Mononuclear cell (primary cell): ENCODE results near the gene MBNL1. TPM values are rescaled to one million over a fixed set of nuclear protein-coding genes. Genes with fewer than 3 reads are reported as not detected.
A peak's percentile ranks its signal among the peaks of the same experiment; 100 is the strongest.

Experiments used
- H3K27me3 ChIP-seq: 2 replicates; pipeline ENCODE4 v1.6.0; 2011; ENCODE audit warnings: low read length, control low read depth; ENCODE audit not compliant: insufficient read depth
- H3K4me1 ChIP-seq: 2 replicates; pipeline ENCODE4 v1.5.1; 2011; ENCODE audit warnings: mild to moderate bottlenecking, low read length, control low read depth; ENCODE audit not compliant: insufficient read depth
- H3K4me3 ChIP-seq: 2 replicates; pipeline ENCODE4 v1.5.1; 2011; ENCODE audit warnings: mild to moderate bottlenecking, low read length, moderate library complexity
- H3K9me3 ChIP-seq: 2 replicates; pipeline ENCODE4 v1.5.1; 2011; ENCODE audit warnings: low read depth, mild to moderate bottlenecking, control low read depth, low read length
- total RNA-seq: library from RNA; depleted of rRNA; stranded (reverse); fragments of >200 nt; gene quantifications from one replicate; pipeline ENCODE4 v1.2.3, GENCODE V29; 2012

MBNL1 gene
- total RNA-seq, 1 donor = 929 TPM

- no peak overlapping the region for H3K4me3 ChIP-seq
- no peaks in the 10 kb centered on the region for H3K27me3 ChIP-seq
- peaks cover 3% of the 10 kb centered on the region for H3K4me1 ChIP-seq
- H3K9me3 ChIP-seq = no peaks in the 10 kb centered on the region
These were observed 190.8 kb downstream of the MBNL1 start for GRCh38 chr3:152459572-152459971.

GRCh38 chr3:152460936-152461335, 192.2 kb downstream of the MBNL1 start:
- no peaks in the 10 kb centered on the region for H3K9me3 ChIP-seq
- H3K27me3 ChIP-seq = no peaks in the 10 kb centered on the region
- H3K4me3 ChIP-seq = no peak overlapping the region
- H3K4me1 ChIP-seq = peaks cover 3% of the 10 kb centered on the region

GRCh38 chr3:152461460-152461859, 192.7 kb downstream of the MBNL1 start:
- no peaks in the 10 kb centered on the region for H3K27me3 ChIP-seq
- H3K9me3 ChIP-seq = no peaks in the 10 kb centered on the region
- H3K4me1 ChIP-seq = peaks cover 3% of the 10 kb centered on the region
- no peak overlapping the region for H3K4me3 ChIP-seq

- Histone ChIP-seq H3K27me3 (no peaks in the 10 kb centered on the region), H3K4me3 (no peak overlapping the region), H3K4me1 (peaks cover 3% of the 10 kb centered on the region)
These were observed 198.1 kb downstream of the MBNL1 start for GRCh38 chr3:152466784-152467183.

GRCh38 chr3:152469248-152470025, 200.7 kb downstream of the MBNL1 start:
- peaks cover 13% of the 10 kb centered on the region for H3K4me1 ChIP-seq
- no peaks in the 10 kb centered on the region for H3K9me3 ChIP-seq
- no peaks in the 10 kb centered on the region for H3K27me3 ChIP-seq
- H3K4me3 ChIP-seq = no peak overlapping the region

More at GRCh38 chr3:152466784-152467183, 198.1 kb downstream of the MBNL1 start:
- H3K9me3 ChIP-seq = no peaks in the 10 kb centered on the region

GRCh38 chr3:152470095-152470494, 201.4 kb downstream of the MBNL1 start:
- Histone ChIP-seq H3K9me3 (peaks cover under 1% of the 10 kb centered on the region), H3K4me3 (no peak overlapping the region), H3K27me3 (no peaks in the 10 kb centered on the region), H3K4me1 (peaks cover 13% of the 10 kb centered on the region)

- Histone ChIP-seq H3K4me3 (no peak overlapping the region), H3K9me3 (peaks cover 5% of the 10 kb centered on the region), H3K4me1 (peaks cover 13% of the 10 kb centered on the region), H3K27me3 (no peaks in the 10 kb centered on the region)
These were observed 202.2 kb downstream of the MBNL1 start for GRCh38 chr3:152470893-152471292.

GRCh38 chr3:152471814-152472671, 203.3 kb downstream of the MBNL1 start:
- peak overlapping the region; percentile 14 for H3K4me3 ChIP-seq

GRCh38 chr3:152472672-152472954, 203.9 kb downstream of the MBNL1 start:
- Histone ChIP-seq H3K4me1 (peaks cover 13% of the 10 kb centered on the region), H3K9me3 (peaks cover 5% of the 10 kb centered on the region), H3K27me3 (no peaks in the 10 kb centered on the region), H3K4me3 (no peak overlapping the region)

More at GRCh38 chr3:152471814-152472671, 203.3 kb downstream of the MBNL1 start:
- Histone ChIP-seq H3K4me1 (peaks cover 13% of the 10 kb centered on the region), H3K27me3 (no peaks in the 10 kb centered on the region), H3K9me3 (peaks cover 5% of the 10 kb centered on the region)

GRCh38 chr3:152474585-152474984, 205.9 kb downstream of the MBNL1 start:
- no peaks in the 10 kb centered on the region for H3K27me3 ChIP-seq
- H3K4me1 ChIP-seq = peaks cover 13% of the 10 kb centered on the region
- peaks cover 5% of the 10 kb centered on the region for H3K9me3 ChIP-seq
- H3K4me3 ChIP-seq = no peak overlapping the region

- no peaks in the 10 kb centered on the region for H3K27me3 ChIP-seq
- no peak overlapping the region for H3K4me3 ChIP-seq
- H3K4me1 ChIP-seq = peaks cover 4% of the 10 kb centered on the region
- peaks cover 11% of the 10 kb centered on the region for H3K9me3 ChIP-seq
These were observed 208.7 kb downstream of the MBNL1 start for GRCh38 chr3:152477422-152477821.

GRCh38 chr3:152480282-152480953, 211.7 kb downstream of the MBNL1 start:
- peaks cover 14% of the 10 kb centered on the region for H3K9me3 ChIP-seq
- H3K4me3 ChIP-seq = no peak overlapping the region
- no peaks in the 10 kb centered on the region for H3K4me1 ChIP-seq
- H3K27me3 ChIP-seq = no peaks in the 10 kb centered on the region

GRCh38 chr3:152486364-152486763, 217.6 kb downstream of the MBNL1 start:
- Histone ChIP-seq H3K4me3 (no peak overlapping the region), H3K27me3 (no peaks in the 10 kb centered on the region), H3K9me3 (peaks cover 12% of the 10 kb centered on the region), H3K4me1 (no peaks in the 10 kb centered on the region)

- H3K9me3 ChIP-seq = no peaks in the 10 kb centered on the region
- H3K27me3 ChIP-seq = no peaks in the 10 kb centered on the region
- no peaks in the 10 kb centered on the region for H3K4me1 ChIP-seq
- H3K4me3 ChIP-seq = no peak overlapping the region
These were observed 219.7 kb downstream of the MBNL1 start for GRCh38 chr3:152488449-152488848.

GRCh38 chr3:152491922-152492321, 223.2 kb downstream of the MBNL1 start:
- Histone ChIP-seq H3K9me3 (no peaks in the 10 kb centered on the region), H3K27me3 (no peaks in the 10 kb centered on the region), H3K4me1 (no peaks in the 10 kb centered on the region), H3K4me3 (no peak overlapping the region)
